SU-DHL-6 (cell line): ENCODE data around the gene TMEM247.

Source experiments
- H2AFZ ChIP-seq: fragments of 200-600 bp; sonication (generic); 2 replicates; pipeline ENCODE4 v1.6.1; 2014; ENCODE audit warnings: low read depth, mild to moderate bottlenecking, moderate library complexity, mixed read lengths, antibody characterized with exemption, low read length; ENCODE audit not compliant: severe bottlenecking
- H3F3A ChIP-seq: fragments of 200-600 bp; shearing (Covaris generic); 2 replicates; pipeline ENCODE4 v1.6.0; 2016; ENCODE audit warnings: antibody characterized with exemption, mild to moderate bottlenecking; ENCODE audit not compliant: insufficient read depth
- H3K27ac ChIP-seq: fragments of 200-600 bp; sonication (generic); 2 replicates; pipeline ENCODE4 v1.5.1; 2016; ENCODE audit warnings: low read depth, mild to moderate bottlenecking, low read length, moderate library complexity, mixed read lengths
- H3K27me3 ChIP-seq: fragments of 200-600 bp; sonication (generic), shearing (Covaris generic); 2 replicates; pipeline ENCODE4 v1.6.0; 2014; ENCODE audit warnings: mild to moderate bottlenecking, low read length
- H3K36me3 ChIP-seq: fragments of 200-600 bp; sonication (generic); 2 replicates; pipeline ENCODE4 v1.6.1; 2014; ENCODE audit warnings: mild to moderate bottlenecking, low read length, mixed read lengths
- H3K4me2 ChIP-seq: fragments of 300-600, 200-600 bp; shearing (Covaris generic), sonication (generic); 2 replicates; pipeline ENCODE4 v1.6.0; 2014; ENCODE audit warnings: low read length, low read depth, mild to moderate bottlenecking; ENCODE audit not compliant: poor library complexity, severe bottlenecking
- H3K4me3 ChIP-seq: fragments of 200-600 bp; sonication (generic); 2 replicates; pipeline ENCODE4 v1.5.1; 2014; ENCODE audit warnings: antibody characterized with exemption, low read length, mild to moderate bottlenecking, mixed read lengths; ENCODE audit not compliant: insufficient read depth, poor library complexity, severe bottlenecking
- H3K79me2 ChIP-seq: fragments of 200-600 bp; sonication (generic); 2 replicates; pipeline ENCODE4 v1.6.1; 2014; ENCODE audit warnings: mild to moderate bottlenecking, low read length, moderate library complexity; ENCODE audit not compliant: insufficient read depth
- H3K9ac ChIP-seq: fragments of 200-600 bp; sonication (generic); 2 replicates; pipeline ENCODE4 v1.7.0; 2014; ENCODE audit warnings: mild to moderate bottlenecking, low read length
- H3K9me2 ChIP-seq: fragments of 200-600 bp; sonication (generic); replicated peaks from 2 replicates; pipeline ENCODE4 v1.6.1; 2014; ENCODE audit warnings: low read length; ENCODE audit not compliant: insufficient read depth
- H3K9me3 ChIP-seq: fragments of 200-600 bp; sonication (generic); 2 replicates; pipeline ENCODE4 v1.6.1; 2014; ENCODE audit warnings: low read length, mixed read lengths; ENCODE audit not compliant: insufficient read depth
- H4K20me1 ChIP-seq: fragments of 200-600 bp; sonication (generic); 2 replicates; pipeline ENCODE4 v1.6.1; 2014; ENCODE audit warnings: low read depth, mild to moderate bottlenecking, antibody characterized with exemption, low read length, moderate library complexity, mixed read lengths
- CTCF ChIP-seq: fragments of 200-600 bp; sonication (generic); IDR thresholded peaks from one replicate; pipeline ENCODE4 v1.5.1; 2017; ENCODE audit warnings: antibody characterized with exemption, mild to moderate bottlenecking, low read length, moderate library complexity; ENCODE audit not compliant: insufficient read depth, poor library complexity, severe bottlenecking
- EZH2phosphoT487 ChIP-seq: fragments of 200-600 bp; sonication (generic), shearing (Covaris generic); conservative IDR thresholded peaks from 2 replicates; pipeline ENCODE4 v1.6.1; 2018; ENCODE audit warnings: mild to moderate bottlenecking, antibody characterized with exemption, low read length, moderate library complexity, mixed read lengths

The TMEM247 gene

DNA sequence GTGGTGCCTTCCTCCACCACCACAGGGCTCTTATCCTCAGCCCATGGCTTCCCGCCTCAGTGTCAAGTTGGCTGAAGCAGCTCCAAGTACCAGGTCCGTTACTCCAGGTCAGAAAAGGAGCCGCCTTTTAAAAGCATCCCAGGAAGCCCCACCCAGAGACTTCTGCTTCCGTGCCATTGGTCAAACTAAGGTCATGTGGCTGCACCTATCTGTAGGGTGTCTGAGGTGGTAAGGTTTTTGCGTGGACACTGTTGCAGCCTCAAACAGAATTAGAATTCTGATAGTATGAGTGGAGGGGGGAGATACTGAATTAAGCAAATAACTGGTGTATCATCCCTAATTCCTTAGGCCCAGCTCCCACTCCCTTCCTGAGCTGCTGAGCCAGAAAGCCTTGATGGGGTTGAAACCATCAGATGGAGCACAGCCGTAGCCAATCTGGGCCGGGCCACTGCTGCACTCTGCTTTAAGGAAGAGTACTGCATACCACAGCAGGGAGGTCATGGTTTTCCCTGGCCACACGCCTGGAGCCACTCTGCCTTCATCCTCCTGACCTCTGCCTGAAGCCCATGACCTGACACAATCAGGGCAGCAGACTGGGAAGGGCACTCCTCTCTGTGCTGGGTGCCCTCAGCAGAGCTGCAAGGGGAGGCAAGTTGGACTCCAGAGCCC, 8.4 kb downstream of the TMEM247 start:
- Histone ChIP-seq H3K36me3 (no peaks in the 10 kb centered on the region), H3K27ac (no peak overlapping the region), H3F3A (no peaks in the 10 kb centered on the region), H3K4me3 (no peak overlapping the region), H3K9me3 (no peaks in the 10 kb centered on the region), H3K9ac (no peak overlapping the region), H3K4me2 (no peak overlapping the region), H3K27me3 (no peaks in the 10 kb centered on the region), H3K79me2 (no peaks in the 10 kb centered on the region), H2AFZ (no peak overlapping the region), H4K20me1 (no peaks in the 10 kb centered on the region), H3K9me2 (no peaks in the 10 kb centered on the region)
- no peak for TF ChIP-seq CTCF
- TF ChIP-seq EZH2phosphoT487: no peak

- no peaks in the 10 kb centered on the region for H3K79me2 ChIP-seq
- H3K4me3 ChIP-seq: no peak overlapping the region
- H3K9ac ChIP-seq: no peak overlapping the region
- H3K9me2 ChIP-seq: no peaks in the 10 kb centered on the region
- TF ChIP-seq EZH2phosphoT487 (no peak), CTCF (no peak)
- H3K9me3 ChIP-seq: no peaks in the 10 kb centered on the region
- no peak overlapping the region for H3K4me2 ChIP-seq
- no peaks in the 10 kb centered on the region for H3K36me3 ChIP-seq
- H3K27me3 ChIP-seq: no peaks in the 10 kb centered on the region
- no peak overlapping the region for H2AFZ ChIP-seq
- H4K20me1 ChIP-seq: no peaks in the 10 kb centered on the region
- H3F3A ChIP-seq: no peaks in the 10 kb centered on the region
- H3K27ac ChIP-seq: no peak overlapping the region
Observed at GRCh38 chr2:46488389-46488788, 9.0 kb downstream of the TMEM247 start.

GRCh38 chr2:46489423-46490174, 10.2 kb downstream of the TMEM247 start:
- no peak overlapping the region for H3K9ac ChIP-seq
- no peak overlapping the region for H3K4me2 ChIP-seq
- no peak overlapping the region for H3K27ac ChIP-seq
- no peaks in the 10 kb centered on the region for H3K9me2 ChIP-seq
- H3K9me3 ChIP-seq: no peaks in the 10 kb centered on the region
- H3F3A ChIP-seq: no peaks in the 10 kb centered on the region
- H2AFZ ChIP-seq: no peak overlapping the region
- H4K20me1 ChIP-seq: no peaks in the 10 kb centered on the region
- no peak overlapping the region for H3K4me3 ChIP-seq
- no peaks in the 10 kb centered on the region for H3K27me3 ChIP-seq
- no peaks in the 10 kb centered on the region for H3K36me3 ChIP-seq
- H3K79me2 ChIP-seq: no peaks in the 10 kb centered on the region
- TF ChIP-seq EZH2phosphoT487: no peak
- TF ChIP-seq CTCF: no peak
